K562 (cell line): ENCODE measurements around the gene CHTF8. TPM values are rescaled to one million over a fixed set of nuclear protein-coding genes. Genes with fewer than 3 reads are reported as not detected.

Source experiments
- GABPB1 ChIP-seq: sonication (generic); formaldehyde crosslinking; IDR thresholded peaks from 2 replicates; pipeline ENCODE4 v1.8.0; 2022; ENCODE audit warnings: mild to moderate bottlenecking, missing genetic modification reagents
- GATAD2B ChIP-seq: fragments of 450-650 bp; IDR thresholded peaks from 2 replicates; pipeline ENCODE4 v1.6.1; 2017; ENCODE audit warnings: mild to moderate bottlenecking, borderline replicate concordance
- HDGF ChIP-seq: fragments of 450-650 bp; IDR thresholded peaks from 2 replicates; pipeline ENCODE4 v1.6.1; 2016
- NCOA1 ChIP-seq: fragments of 450-650 bp; IDR thresholded peaks from 2 replicates; pipeline ENCODE4 v1.6.1; 2016; ENCODE audit warnings: low read depth
- NFIX ChIP-seq: fragments of 250-450 bp; sonication (Bioruptor Pico); IDR thresholded peaks from 2 replicates; pipeline ENCODE4 v1.4.0; 2020; ENCODE audit warnings: low read depth, mild to moderate bottlenecking, moderate library complexity
- PHF8 ChIP-seq: fragments of 200-600 bp; sonication (generic); IDR thresholded peaks from 2 replicates; pipeline ENCODE4 v1.6.1; 2012; ENCODE audit warnings: mixed run types, mild to moderate bottlenecking, inconsistent platforms, low read length, moderate library complexity, borderline replicate concordance
- PRMT5 ChIP-seq: sonication (generic); formaldehyde crosslinking; IDR thresholded peaks from 2 replicates; pipeline ENCODE4 v1.5.0; 2020; ENCODE audit warnings: missing genetic modification reagents
- PTRF ChIP-seq: fragments of 450-650 bp; IDR thresholded peaks from 2 replicates; pipeline ENCODE4 v1.6.1; 2016; ENCODE audit warnings: mild to moderate bottlenecking, missing genetic modification characterization, missing compliant biosample characterization
- SMAD1 ChIP-seq: fragments of 150-350 bp; IDR thresholded peaks from 2 replicates; pipeline ENCODE4 v1.6.1; 2014; ENCODE audit warnings: low read length, low read depth; ENCODE audit not compliant: partially characterized antibody
- SMARCC2 ChIP-seq: fragments of 450-650 bp; IDR thresholded peaks from 2 replicates; pipeline ENCODE4 v1.6.1; 2017; ENCODE audit warnings: antibody characterized with exemption, moderate library complexity, mild to moderate bottlenecking, low read depth
- TBP ChIP-seq: optimal IDR thresholded peaks from 2 replicates; pipeline ENCODE3; 2011; ENCODE audit warnings: low read depth, low read length, improper control_type of control experiment
- ZNF174 ChIP-seq: fragments of 250-450 bp; sonication (Bioruptor Pico); IDR thresholded peaks from 2 replicates; pipeline ENCODE4 v1.4.0; 2020; ENCODE audit warnings: mild to moderate bottlenecking
- ZNF551 ChIP-seq: fragments of 250-450 bp; sonication (Bioruptor Pico); IDR thresholded peaks from 2 replicates; pipeline ENCODE4 v1.5.0; 2021; ENCODE audit warnings: mild to moderate bottlenecking, moderate library complexity
- ZNF699 ChIP-seq: fragments of 250-450 bp; sonication (Bioruptor Pico); IDR thresholded peaks from 2 replicates; pipeline ENCODE4 v1.8.0; 2021; ENCODE audit warnings: mild to moderate bottlenecking, moderate library complexity; ENCODE audit not compliant: insufficient replicate concordance
- ZSCAN29 ChIP-seq: fragments of 450-650 bp; IDR thresholded peaks from 2 replicates; pipeline ENCODE4 v1.6.1; 2017
- polyA plus RNA-seq, 8 experiments: library from polyadenylated mRNA; depleted of rRNA in 4 of 8; stranded (reverse) in 5 of 8; unstranded in 3 of 8; fragments of >200 nt; fragmentation: Nextera tagmentation in 2 of 8; fragmentation: Illumina TruSeq in 1 of 8; extraction: Ambion mirVana in 2 of 8; extraction: Trizol in 1 of 8; gene quantifications; 2 replicates each; pipeline versions ENCODE4 v1.2.1 to v1.2.3, GENCODE V29; 2011 to 2014; ENCODE audit warnings: inconsistent platforms in 1 of 8, missing spikeins in 1 of 8
- total RNA-seq, 7 experiments: library from RNA; depleted of rRNA in 6 of 7; stranded (reverse); fragments of >200 nt in 6 of 7; fragmentation: Illumina TruSeq in 2 of 7; extraction: Trizol in 2 of 7; gene quantifications; 2 replicates each; pipeline versions ENCODE4 v1.2.1 to v1.2.3, GENCODE V29; 2011 to 2021; ENCODE audit warnings: low replicate concordance in 1 of 7
- TF ChIP-seq, protein P1 (sequence below): fragments of 200-800 bp; sonication (Bioruptor generic); IDR thresholded peaks from 2 replicates; pipeline ENCODE4 v1.6.1; 2017; ENCODE audit warnings: missing genetic modification characterization, missing compliant biosample characterization
- TF ChIP-seq, protein P2 (sequence below), 2 experiments: fragments of 150-350 bp in 1 of 2; IDR thresholded peaks; 2 replicates each; pipeline ENCODE4 v1.6.1; 2012 to 2016; ENCODE audit warnings: low read depth in 2 of 2, low read length in 2 of 2, mild to moderate bottlenecking in 1 of 2, moderate library complexity in 1 of 2
- TF ChIP-seq, protein P3 (sequence below): fragments of 250-450 bp; sonication (Bioruptor Pico); IDR thresholded peaks from 2 replicates; pipeline ENCODE4 v1.4.0; 2020; ENCODE audit warnings: borderline replicate concordance
- TF ChIP-seq, protein P4 (sequence below): fragments of 250-450 bp; sonication (Bioruptor Pico); IDR thresholded peaks from 2 replicates; pipeline ENCODE4 v1.5.0; 2021; ENCODE audit warnings: mild to moderate bottlenecking, borderline replicate concordance

Gene CHTF8
- total and polyA plus RNA-seq, 9 of the 15 experiments (the other 6 are each of a cell fraction or from before 2014, with no cell fraction given), result 20.2 to 199 (median 108) TPM

DNA sequence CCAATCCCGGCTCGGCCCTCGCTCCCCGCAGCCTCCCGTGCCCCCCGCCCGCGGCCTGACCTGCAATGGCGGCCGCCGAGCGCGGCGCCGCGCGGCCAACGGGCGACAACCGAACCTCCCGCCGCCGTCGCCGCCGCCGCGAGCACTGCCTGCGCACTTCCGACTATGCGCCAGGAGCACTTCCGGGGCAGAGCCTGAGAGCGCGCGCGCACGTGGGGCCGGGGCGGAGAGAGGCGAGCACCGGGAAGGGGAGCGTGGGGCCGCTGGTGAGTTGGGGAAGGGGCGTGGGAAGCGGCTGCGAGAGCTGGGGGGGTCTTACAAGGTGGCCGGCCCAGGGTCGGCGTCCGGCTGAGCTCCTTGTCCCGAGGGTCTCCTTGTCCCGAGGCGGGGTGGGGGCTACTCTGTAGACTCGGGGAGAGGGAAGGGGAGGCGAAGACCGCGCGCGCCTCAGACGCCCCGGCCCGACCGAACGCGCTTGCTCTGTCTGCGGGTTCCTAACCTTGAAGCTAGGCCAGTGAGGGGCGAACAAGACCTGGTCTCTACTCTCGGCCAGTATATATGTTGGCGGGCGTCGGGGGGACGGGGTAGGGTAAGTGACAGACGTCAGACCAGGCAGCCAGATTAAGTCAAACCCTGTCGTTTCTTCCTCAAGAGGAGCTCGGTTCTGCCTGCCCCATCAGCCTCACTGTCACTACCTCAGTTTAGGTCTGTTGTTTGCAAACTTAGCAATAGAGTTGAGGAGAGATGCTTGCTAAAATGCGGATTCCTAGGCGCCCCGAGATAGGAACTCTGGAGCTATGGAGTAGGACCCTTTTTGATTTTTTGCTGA is at the start of gene CHTF8, which contains the start of gene UTP4 (continued):
- TF ChIP-seq PTRF (tag), result no peak
- TF ChIP-seq NCOA1, result no peak
- TF ChIP-seq ZNF551 (CRISPR knock-in tag), result no peak
- no peak for TF ChIP-seq NFIX (CRISPR knock-in tag)
- TF ChIP-seq, protein P1, sequence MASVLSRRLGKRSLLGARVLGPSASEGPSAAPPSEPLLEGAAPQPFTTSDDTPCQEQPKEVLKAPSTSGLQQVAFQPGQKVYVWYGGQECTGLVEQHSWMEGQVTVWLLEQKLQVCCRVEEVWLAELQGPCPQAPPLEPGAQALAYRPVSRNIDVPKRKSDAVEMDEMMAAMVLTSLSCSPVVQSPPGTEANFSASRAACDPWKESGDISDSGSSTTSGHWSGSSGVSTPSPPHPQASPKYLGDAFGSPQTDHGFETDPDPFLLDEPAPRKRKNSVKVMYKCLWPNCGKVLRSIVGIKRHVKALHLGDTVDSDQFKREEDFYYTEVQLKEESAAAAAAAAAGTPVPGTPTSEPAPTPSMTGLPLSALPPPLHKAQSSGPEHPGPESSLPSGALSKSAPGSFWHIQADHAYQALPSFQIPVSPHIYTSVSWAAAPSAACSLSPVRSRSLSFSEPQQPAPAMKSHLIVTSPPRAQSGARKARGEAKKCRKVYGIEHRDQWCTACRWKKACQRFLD (CRISPR knock-in tag), result 0 out of 2 replicates have a peak, but pooled peaks have one; percentile 52
- TF ChIP-seq HDGF, result no peak
- TF ChIP-seq, protein P2, sequence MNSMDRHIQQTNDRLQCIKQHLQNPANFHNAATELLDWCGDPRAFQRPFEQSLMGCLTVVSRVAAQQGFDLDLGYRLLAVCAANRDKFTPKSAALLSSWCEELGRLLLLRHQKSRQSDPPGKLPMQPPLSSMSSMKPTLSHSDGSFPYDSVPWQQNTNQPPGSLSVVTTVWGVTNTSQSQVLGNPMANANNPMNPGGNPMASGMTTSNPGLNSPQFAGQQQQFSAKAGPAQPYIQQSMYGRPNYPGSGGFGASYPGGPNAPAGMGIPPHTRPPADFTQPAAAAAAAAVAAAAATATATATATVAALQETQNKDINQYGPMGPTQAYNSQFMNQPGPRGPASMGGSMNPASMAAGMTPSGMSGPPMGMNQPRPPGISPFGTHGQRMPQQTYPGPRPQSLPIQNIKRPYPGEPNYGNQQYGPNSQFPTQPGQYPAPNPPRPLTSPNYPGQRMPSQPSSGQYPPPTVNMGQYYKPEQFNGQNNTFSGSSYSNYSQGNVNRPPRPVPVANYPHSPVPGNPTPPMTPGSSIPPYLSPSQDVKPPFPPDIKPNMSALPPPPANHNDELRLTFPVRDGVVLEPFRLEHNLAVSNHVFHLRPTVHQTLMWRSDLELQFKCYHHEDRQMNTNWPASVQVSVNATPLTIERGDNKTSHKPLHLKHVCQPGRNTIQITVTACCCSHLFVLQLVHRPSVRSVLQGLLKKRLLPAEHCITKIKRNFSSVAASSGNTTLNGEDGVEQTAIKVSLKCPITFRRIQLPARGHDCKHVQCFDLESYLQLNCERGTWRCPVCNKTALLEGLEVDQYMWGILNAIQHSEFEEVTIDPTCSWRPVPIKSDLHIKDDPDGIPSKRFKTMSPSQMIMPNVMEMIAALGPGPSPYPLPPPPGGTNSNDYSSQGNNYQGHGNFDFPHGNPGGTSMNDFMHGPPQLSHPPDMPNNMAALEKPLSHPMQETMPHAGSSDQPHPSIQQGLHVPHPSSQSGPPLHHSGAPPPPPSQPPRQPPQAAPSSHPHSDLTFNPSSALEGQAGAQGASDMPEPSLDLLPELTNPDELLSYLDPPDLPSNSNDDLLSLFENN (IDR thresholded peaks at IDR 0.05; ENCODE audit: low read depth in 2 of 2, low read length in 2 of 2), result no peak
- peak; percentile 92 for TF ChIP-seq GABPB1 (CRISPR knock-in tag)
- TF ChIP-seq ZNF174 (CRISPR knock-in tag), result no peak
- TF ChIP-seq ZSCAN29, result no peak
- TF ChIP-seq GATAD2B, result peak; percentile 89; the same call in 1 of the 2 replicates
- peak; percentile 94; the same call in 1 of the 2 replicates for TF ChIP-seq PHF8
- TF ChIP-seq SMARCC2, result no peak
- no peak for TF ChIP-seq SMAD1
- TF ChIP-seq, protein P3, sequence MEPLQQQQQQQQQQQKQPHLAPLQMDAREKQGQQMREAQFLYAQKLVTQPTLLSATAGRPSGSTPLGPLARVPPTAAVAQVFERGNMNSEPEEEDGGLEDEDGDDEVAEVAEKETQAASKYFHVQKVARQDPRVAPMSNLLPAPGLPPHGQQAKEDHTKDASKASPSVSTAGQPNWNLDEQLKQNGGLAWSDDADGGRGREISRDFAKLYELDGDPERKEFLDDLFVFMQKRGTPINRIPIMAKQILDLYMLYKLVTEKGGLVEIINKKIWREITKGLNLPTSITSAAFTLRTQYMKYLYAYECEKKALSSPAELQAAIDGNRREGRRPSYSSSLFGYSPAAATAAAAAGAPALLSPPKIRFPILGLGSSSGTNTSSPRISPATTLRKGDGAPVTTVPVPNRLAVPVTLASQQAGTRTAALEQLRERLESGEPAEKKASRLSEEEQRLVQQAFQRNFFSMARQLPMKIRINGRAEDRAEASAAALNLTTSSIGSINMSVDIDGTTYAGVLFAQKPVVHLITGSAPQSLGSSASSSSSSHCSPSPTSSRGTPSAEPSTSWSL (CRISPR knock-in tag), result no peak
- TF ChIP-seq, protein P4, sequence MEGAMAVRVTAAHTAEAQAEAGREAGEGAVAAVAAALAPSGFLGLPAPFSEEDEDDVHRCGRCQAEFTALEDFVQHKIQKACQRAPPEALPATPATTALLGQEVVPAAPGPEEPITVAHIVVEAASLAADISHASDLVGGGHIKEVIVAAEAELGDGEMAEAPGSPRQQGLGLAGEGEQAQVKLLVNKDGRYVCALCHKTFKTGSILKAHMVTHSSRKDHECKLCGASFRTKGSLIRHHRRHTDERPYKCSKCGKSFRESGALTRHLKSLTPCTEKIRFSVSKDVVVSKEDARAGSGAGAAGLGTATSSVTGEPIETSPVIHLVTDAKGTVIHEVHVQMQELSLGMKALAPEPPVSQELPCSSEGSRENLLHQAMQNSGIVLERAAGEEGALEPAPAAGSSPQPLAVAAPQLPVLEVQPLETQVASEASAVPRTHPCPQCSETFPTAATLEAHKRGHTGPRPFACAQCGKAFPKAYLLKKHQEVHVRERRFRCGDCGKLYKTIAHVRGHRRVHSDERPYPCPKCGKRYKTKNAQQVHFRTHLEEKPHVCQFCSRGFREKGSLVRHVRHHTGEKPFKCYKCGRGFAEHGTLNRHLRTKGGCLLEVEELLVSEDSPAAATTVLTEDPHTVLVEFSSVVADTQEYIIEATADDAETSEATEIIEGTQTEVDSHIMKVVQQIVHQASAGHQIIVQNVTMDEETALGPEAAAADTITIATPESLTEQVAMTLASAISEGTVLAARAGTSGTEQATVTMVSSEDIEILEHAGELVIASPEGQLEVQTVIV (CRISPR knock-in tag), result no peak
- TF ChIP-seq PRMT5 (CRISPR knock-in tag), result no peak
- peak; percentile 66 for TF ChIP-seq TBP
- no peak for TF ChIP-seq ZNF699
